Measurements from ENCODE around the gene TXNDC17. TPM values are rescaled to one million over a fixed set of nuclear protein-coding genes. Genes with fewer than 3 reads are reported as not detected.
"Not testable (repeated sequence)": the region's sequence is repeated elsewhere in the genome, so short reads cannot be mapped to it uniquely, and the experiment has no call there.

The TXNDC17 gene
- total RNA-seq, 4 donors from 2014 or later: 56.9 to 149 (median 98.0) TPM

GRCh38 chr17:6643451-6644125 lies 2.7 kb downstream of the TXNDC17 start:
- TF ChIP-seq POLR2A (IDR thresholded peaks at IDR 0.05) (no peak), CTCF (IDR thresholded peaks at IDR 0.05) (no peak)
- no peak overlapping the region for H3K4me3 ChIP-seq (ENCODE audit: low read depth, poor library complexity, severe bottlenecking)
- no peak for DNase-seq (ENCODE audit: low spot score in 2 of 2)
- 48 to 66% methylated on average over 5 of the region's 5 CpGs for WGBS, 2 donors
- intact Hi-C loops (cut with DNase I; ENCODE audit: low total_unique reads): no loop called here

- no peak overlapping the region for H3K4me3 ChIP-seq (ENCODE audit: low read depth, poor library complexity, severe bottlenecking)
- TF ChIP-seq POLR2A (IDR thresholded peaks at IDR 0.05) (no peak), CTCF (IDR thresholded peaks at IDR 0.05) (no peak)
- no peak for DNase-seq (ENCODE audit: low spot score in 2 of 2)
- intact Hi-C loops (cut with DNase I; ENCODE audit: low total_unique reads): no loop called here
These were observed 7.3 kb downstream of the TXNDC17 start for GRCh38 chr17:6648181-6648580.

- H3K4me3 ChIP-seq (ENCODE audit: low read depth, poor library complexity, severe bottlenecking): peak within 1 kb of the TSS; percentile 68
- intact Hi-C loops (cut with DNase I; ENCODE audit: low total_unique reads): no loop called here
- WGBS, 2 donors: 0 to 1% methylated on average over 12 to 35 of the region's 35 CpGs
- TF ChIP-seq CTCF (IDR thresholded peaks at IDR 0.05) (no peak), POLR2A (IDR thresholded peaks at IDR 0.05) (no peak)
- DNase-seq (ENCODE audit: low spot score in 2 of 2): peak; percentile 93 to 99
These were observed 10.6 kb downstream of the TXNDC17 start, which contains the start of the genes C17orf100 and MED31 for GRCh38 chr17:6651354-6651918. Gene C17orf100 (plus strand): TSS chr17:6651762. CDS start chr17:6651914, 152 bp downstream. Gene MED31 (minus strand): TSS chr17:6651605. CDS start chr17:6651528, 77 bp downstream.

- TF ChIP-seq POLR2A (IDR thresholded peaks at IDR 0.05): no peak
- TF ChIP-seq CTCF (IDR thresholded peaks at IDR 0.05): no peak
- peak overlapping the region; percentile 68 for H3K4me3 ChIP-seq (ENCODE audit: low read depth, poor library complexity, severe bottlenecking)
- DNase-seq (ENCODE audit: low spot score in 2 of 2): peak in 1 of 2 donors; percentile 89
- WGBS, 2 donors: 0 to 8% methylated on average over 7 to 9 of the region's 47 CpGs
- intact Hi-C loops (cut with DNase I; ENCODE audit: low total_unique reads): no loop called here
These were observed 11.1 kb downstream of the TXNDC17 start for GRCh38 chr17:6651919-6652452.

- no peak for DNase-seq (ENCODE audit: low spot score in 2 of 2)
- no peak overlapping the region for H3K4me3 ChIP-seq (ENCODE audit: low read depth, poor library complexity, severe bottlenecking)
- TF ChIP-seq POLR2A (IDR thresholded peaks at IDR 0.05) (no peak), CTCF (IDR thresholded peaks at IDR 0.05) (no peak)
- intact Hi-C loops (cut with DNase I; ENCODE audit: low total_unique reads): no loop called here
- WGBS, 2 donors: 12 to 40% methylated on average over 46 of the region's 46 CpGs
These were observed 14.2 kb downstream of the TXNDC17 start for GRCh38 chr17:6654841-6655731.

GRCh38 chr17:6655732-6656361 lies 15.0 kb downstream of the TXNDC17 start:
- WGBS, 2 donors: 2 to 7% methylated on average over 11 to 23 of the region's 41 CpGs
- DNase-seq (ENCODE audit: low spot score in 2 of 2); H3K4me3 ChIP-seq (ENCODE audit: low read depth, poor library complexity, severe bottlenecking); intact Hi-C loops (cut with DNase I; ENCODE audit: low total_unique reads): not testable (repeated sequence)

GRCh38 chr17:6656797-6657632 lies 16.2 kb downstream of the TXNDC17 start:
- DNase-seq (ENCODE audit: low spot score in 2 of 2): peak in 1 of 2 donors; percentile 75
- WGBS, 2 donors: 4 to 6% methylated on average over 35 to 39 of the region's 55 CpGs
- H3K4me3 ChIP-seq (ENCODE audit: low read depth, poor library complexity, severe bottlenecking); intact Hi-C loops (cut with DNase I; ENCODE audit: low total_unique reads): not testable (repeated sequence)
